GM06990 (cell line): ENCODE results near the gene ARPC1B.

Experiments
- DNase-seq: peaks from one replicate; pipeline ENCODE4 v3.0.0-alpha.2; 2011; ENCODE audit not compliant: insufficient read length; ENCODE audit errors: extremely low read depth
- H3K27me3 ChIP-seq: replicated peaks from 2 replicates; pipeline ENCODE4 v1.6.0; 2011; ENCODE audit warnings: low read length; ENCODE audit not compliant: control insufficient read depth, insufficient read depth
- H3K36me3 ChIP-seq: 2 replicates; pipeline ENCODE4 v1.5.1; 2011; ENCODE audit warnings: low read length; ENCODE audit not compliant: control insufficient read depth, insufficient read depth
- H3K4me3 ChIP-seq: replicated peaks from 2 replicates; pipeline ENCODE4 v1.5.1; 2011; ENCODE audit warnings: low read depth, mild to moderate bottlenecking, control low read depth, low read length
- TF ChIP-seq, protein P1 (sequence below): IDR thresholded peaks from 2 replicates; pipeline ENCODE4 v1.5.1; 2011; ENCODE audit warnings: low read length, control low read depth, mild to moderate bottlenecking, inconsistent platforms; ENCODE audit not compliant: insufficient read depth, poor library complexity, severe bottlenecking

ARPC1B gene

DNA sequence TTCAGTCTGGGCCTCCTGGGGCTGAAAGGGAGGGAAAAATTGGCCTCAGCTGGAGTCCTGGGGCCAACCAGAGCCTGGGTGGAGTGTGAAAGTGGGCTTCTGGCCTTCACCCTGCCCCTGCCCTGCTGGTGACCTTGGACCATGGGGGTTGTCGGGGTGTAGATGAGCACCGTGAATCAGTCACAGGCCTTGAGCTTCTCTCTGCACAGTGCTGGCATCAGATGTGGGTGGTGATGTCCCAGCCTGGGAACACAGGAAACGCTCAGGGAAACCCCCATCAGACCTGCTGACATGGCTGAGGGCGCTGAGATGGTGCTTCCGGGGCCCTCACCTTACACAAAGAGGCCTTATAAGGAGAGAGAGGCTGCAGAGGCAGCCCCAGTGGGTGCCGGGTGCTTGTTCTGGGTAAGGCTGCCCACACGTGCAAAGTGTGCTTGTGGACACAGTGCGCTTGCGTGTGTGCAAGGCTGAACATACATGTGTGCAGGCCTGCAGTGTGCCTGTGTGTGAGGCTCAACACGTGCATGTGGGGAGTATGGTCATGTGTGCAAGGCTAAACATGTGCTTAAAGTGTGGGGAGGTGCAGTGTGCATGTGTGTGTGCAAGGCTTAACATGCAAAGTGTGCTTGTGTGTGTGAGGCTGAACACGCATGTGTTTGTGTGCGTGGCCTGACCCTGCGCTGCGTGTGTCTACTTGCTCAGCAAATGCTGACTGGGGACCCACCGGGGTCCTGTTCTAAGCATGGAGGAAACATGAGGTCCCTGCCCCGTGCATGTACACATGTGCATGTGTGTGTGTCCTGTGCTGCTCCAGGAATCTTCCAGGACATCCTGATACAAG is 6.5 kb downstream of the ARPC1B start:
- H3K4me3 ChIP-seq: peak overlapping the region; percentile 67
- no peaks in the 10 kb centered on the region for H3K27me3 ChIP-seq
- peak; percentile 84 for DNase-seq
- peaks cover 36% of the 10 kb centered on the region for H3K36me3 ChIP-seq
- TF ChIP-seq, protein P1, sequence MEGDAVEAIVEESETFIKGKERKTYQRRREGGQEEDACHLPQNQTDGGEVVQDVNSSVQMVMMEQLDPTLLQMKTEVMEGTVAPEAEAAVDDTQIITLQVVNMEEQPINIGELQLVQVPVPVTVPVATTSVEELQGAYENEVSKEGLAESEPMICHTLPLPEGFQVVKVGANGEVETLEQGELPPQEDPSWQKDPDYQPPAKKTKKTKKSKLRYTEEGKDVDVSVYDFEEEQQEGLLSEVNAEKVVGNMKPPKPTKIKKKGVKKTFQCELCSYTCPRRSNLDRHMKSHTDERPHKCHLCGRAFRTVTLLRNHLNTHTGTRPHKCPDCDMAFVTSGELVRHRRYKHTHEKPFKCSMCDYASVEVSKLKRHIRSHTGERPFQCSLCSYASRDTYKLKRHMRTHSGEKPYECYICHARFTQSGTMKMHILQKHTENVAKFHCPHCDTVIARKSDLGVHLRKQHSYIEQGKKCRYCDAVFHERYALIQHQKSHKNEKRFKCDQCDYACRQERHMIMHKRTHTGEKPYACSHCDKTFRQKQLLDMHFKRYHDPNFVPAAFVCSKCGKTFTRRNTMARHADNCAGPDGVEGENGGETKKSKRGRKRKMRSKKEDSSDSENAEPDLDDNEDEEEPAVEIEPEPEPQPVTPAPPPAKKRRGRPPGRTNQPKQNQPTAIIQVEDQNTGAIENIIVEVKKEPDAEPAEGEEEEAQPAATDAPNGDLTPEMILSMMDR: no peak

- H3K4me3 ChIP-seq: no peak overlapping the region
- TF ChIP-seq, protein P1: no peak
- no peaks in the 10 kb centered on the region for H3K27me3 ChIP-seq
- peaks cover 42% of the 10 kb centered on the region for H3K36me3 ChIP-seq
- DNase-seq: no peak
These were observed 7.1 kb downstream of the ARPC1B start for GRCh38 chr7:99381664-99382075.

- H3K27me3 ChIP-seq: no peaks in the 10 kb centered on the region
- no peak overlapping the region for H3K4me3 ChIP-seq
- no peak for DNase-seq
- TF ChIP-seq, protein P1: no peak
- peaks cover 42% of the 10 kb centered on the region for H3K36me3 ChIP-seq
These were observed 8.7 kb downstream of the ARPC1B start for GRCh38 chr7:99383203-99383602.

GRCh38 chr7:99383791-99384370 is 9.4 kb downstream of the ARPC1B start:
- H3K27me3 ChIP-seq: no peaks in the 10 kb centered on the region
- DNase-seq: no peak
- H3K4me3 ChIP-seq: no peak overlapping the region
- TF ChIP-seq, protein P1: no peak
- peaks cover 45% of the 10 kb centered on the region for H3K36me3 ChIP-seq

DNA sequence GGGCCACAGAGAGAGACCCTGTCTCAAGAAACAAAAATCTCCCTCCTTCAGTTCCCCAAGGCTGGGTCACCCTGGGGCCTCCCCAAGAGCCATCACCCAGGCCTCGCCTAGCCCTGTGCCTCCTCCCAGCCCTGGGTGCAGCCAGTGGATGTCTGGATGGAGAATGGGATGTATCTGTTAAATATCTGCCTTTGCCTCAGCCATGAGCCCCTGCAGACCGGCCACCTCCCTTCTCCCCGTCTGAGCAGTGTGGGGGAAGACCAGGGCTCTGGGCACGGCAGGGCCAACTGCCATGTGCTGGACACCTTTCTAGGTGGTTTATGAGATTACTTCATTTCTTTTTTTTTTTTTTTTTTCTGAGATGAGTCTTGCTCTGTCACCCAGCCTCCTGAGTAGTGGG is 10.0 kb downstream of the ARPC1B start:
- Histone ChIP-seq H3K4me3 (no peak overlapping the region), H3K27me3 (no peaks in the 10 kb centered on the region), H3K36me3 (peaks cover 48% of the 10 kb centered on the region)
- no peak for DNase-seq
- TF ChIP-seq, protein P1: no peak
